Left renal pelvis (tissue), 4 donors: ENCODE data around the gene SLC1A5. TPM values are rescaled to one million over a fixed set of nuclear protein-coding genes. Genes with fewer than 3 reads are reported as not detected.
A peak's percentile ranks its signal among the peaks of the same experiment; 100 is the strongest.
"Not testable (repeated sequence)": the region's sequence is repeated elsewhere in the genome, so short reads cannot be mapped to it uniquely, and the experiment has no call there.

Experiments
- DNase-seq, 4 donors: peaks; one replicate each; pipeline ENCODE4 v3.0.0-alpha.2; 2013; ENCODE audit warnings: low read depth in 4 of 4, low spot score in 3 of 4
- polyA plus RNA-seq, 4 donors: library from polyadenylated mRNA; unstranded; fragments of 120-200 nt; gene quantifications; one replicate each; pipeline ENCODE4 v1.2.1, GENCODE V29; 2013; ENCODE audit not compliant: insufficient read length in 4 of 4

The SLC1A5 gene
- polyA plus RNA-seq, 4 donors, result 29.8 to 50.1 (median 43.2) TPM

GRCh38 chr19:46802152-46802551 is 13.8 kb upstream of the SLC1A5 start:
- no peak for DNase-seq

- no peak for DNase-seq
Observed at GRCh38 chr19:46798713-46799112, 10.3 kb upstream of the SLC1A5 start.

GRCh38 chr19:46797881-46798280 is 9.5 kb upstream of the SLC1A5 start:
- DNase-seq, result no peak

- DNase-seq, result no peak
Observed at GRCh38 chr19:46791944-46792343, 3.5 kb upstream of the SLC1A5 start.

GRCh38 chr19:46789371-46789770 is 977 bp upstream of the SLC1A5 start:
- no peak for DNase-seq

DNA sequence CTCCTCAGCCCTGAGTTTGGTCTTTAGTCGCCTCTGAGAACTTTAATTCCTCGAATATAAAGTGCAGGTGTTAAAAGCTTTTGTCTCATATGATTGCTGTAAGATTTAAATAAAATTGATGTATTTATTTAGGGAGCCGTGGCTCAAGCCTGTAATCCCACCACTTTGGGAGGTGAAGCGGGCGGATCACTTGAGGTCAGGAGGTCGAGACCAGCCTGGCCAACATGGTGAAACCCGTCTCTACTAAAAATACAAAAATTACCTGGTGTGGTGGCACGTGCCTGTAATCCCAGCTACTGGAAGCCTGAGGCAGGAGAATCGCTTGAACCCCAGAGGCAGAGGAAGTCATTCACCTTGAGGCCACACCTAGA is 559 bp upstream of the SLC1A5 start:
- DNase-seq, result no peak

GRCh38 chr19:46787331-46788261 is 798 bp downstream of the SLC1A5 start:
- peak in 1 of 4 donors; percentile 40 for DNase-seq

- peak in 1 of 4 donors; percentile 16 for DNase-seq
Observed at GRCh38 chr19:46787040-46787330, 1.4 kb downstream of the SLC1A5 start.

DNA sequence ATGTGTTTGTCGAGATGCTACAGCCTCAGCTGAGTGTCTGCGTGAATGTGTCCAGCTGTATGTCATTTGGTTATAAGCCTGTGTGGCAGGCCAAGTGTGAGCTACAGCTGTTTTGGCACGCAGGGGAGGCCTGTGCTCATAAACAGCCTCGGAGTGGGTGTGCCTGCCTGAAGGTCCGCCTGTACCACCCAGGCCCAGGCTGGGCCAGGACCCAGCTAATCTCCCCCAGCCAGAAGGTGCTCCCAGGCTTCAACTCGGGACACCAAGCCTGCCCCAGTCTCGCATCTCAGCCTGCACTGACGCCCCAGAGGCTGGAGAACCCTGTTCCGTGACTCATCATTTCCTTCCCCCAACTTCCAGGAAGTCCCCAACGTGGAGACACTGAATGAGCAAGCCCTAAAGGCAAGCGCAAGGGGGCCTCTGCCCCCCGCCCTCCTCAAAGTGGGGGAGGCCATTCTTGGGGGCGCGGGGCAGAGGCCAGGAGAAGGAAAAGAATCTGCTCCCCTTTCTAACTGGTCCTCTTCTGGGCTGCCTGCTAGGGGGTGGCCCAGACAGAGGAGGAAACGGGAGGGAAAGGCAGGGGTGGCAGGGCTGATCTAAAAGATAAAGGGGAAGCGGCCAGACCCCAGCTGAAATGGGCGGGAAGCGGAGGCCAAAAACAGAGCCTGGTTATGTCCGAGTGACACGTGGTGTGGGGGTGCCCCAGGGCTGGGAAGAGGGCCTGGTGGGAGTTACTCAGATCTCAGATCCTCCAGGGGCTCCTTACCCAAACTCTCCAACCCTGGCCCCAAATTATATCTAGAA is 2.0 kb downstream of the SLC1A5 start:
- peak in 2 of 4 donors; percentile 35 to 42 for DNase-seq

- DNase-seq, result no peak
Observed at GRCh38 chr19:46785980-46786235, 2.5 kb downstream of the SLC1A5 start.

DNA sequence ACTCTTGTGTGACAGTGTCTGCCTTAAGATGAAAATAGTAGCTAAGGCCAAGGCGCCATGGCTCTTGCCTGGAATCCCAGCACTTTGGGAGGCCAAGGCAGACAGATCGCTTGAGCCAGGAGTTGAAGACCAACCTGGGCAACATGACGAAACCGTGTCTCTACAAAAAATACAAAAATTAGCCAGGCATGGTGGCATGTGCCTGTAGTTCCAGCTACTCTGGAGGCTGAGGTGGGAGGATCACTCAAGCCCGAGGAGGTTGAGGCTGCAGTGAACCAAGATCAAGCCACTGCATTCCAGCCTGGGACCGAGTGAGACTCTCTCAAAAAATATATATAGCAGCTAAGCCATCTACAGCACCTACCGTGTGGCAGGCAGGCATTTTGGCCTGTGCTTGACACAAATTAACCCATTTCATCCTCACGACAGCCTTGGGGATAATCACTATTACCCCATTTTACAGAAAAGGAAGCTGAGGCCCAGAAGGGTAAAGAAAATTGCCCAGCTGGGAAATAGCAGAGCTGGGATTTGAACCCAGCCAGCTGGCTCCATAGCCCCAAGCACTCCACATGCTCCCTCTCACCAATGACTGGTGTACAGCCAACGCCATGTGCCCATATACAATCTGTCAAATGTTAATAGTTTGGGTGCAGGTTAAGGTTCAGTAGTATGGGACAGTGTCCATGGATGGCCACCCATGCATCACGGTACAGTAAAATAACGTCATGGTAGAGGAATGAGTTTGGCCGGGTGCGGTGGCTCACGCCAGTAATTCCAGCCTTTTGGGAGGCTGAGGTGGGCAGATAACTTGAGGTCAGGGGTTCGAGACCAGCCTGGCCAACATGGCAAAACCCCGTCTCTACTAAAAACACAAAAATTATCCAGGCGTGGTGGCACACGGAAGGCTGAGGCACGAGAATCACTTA is 3.1 kb downstream of the SLC1A5 start:
- no peak for DNase-seq

DNA sequence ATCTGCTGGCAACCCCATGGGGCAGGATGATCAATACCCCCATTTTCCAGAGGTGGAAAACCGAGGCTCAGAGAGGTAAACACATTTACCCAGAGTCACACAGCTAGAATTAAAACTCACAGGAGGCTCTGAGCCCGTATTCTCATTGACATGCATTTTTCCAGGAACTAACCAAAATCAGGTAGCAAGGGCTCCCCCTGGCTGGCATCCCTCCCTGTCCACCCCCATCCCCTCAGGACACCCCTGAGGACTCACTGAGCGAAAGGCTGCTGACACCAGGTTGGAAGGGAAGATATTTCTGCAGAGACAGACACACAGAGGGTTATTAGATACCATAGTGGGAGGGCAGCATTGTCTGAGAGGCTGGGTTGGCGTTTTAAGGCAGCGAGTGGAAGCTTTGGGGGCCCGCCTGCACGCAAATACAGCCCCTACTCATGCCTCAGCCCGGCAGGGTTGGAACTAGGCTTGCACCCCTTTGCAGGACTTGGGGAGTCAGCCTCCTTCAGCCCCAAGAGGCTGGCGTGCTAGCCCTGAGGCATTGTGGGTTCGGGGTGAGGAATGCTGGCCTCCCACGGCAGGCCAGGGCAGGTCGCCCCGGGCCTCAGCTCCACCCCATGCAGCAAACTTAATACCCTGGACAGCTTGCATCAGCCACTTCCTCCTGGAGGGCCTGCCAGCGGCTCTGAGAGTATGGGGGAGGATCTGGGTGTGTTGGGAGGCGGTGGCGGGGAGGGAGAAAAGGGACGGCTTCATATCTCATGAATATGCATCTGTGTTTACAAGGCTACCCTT is 3.9 kb downstream of the SLC1A5 start:
- peak in 2 of 4 donors; percentile 33 to 62 for DNase-seq

DNA sequence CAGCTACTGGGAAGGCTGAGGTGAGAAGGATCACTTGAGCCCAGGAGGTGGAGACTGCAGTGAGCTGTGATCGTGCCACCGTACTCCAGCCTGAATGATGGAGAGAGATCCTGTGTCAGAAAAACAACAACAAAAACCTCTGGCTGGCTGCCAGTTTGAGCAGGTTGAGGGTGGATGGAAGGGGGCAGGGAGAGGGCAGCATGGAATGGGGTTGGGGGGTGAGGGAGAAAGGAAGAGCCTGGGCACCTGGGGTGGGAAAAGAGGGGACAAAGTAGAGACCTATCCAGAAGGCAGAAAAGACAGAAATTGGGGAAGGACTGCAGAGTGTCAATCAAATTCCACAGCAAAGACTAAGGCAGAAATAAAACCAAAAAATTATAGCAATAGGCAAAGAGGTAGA is 4.7 kb downstream of the SLC1A5 start:
- DNase-seq, result peak in 1 of 4 donors; percentile 39

DNA sequence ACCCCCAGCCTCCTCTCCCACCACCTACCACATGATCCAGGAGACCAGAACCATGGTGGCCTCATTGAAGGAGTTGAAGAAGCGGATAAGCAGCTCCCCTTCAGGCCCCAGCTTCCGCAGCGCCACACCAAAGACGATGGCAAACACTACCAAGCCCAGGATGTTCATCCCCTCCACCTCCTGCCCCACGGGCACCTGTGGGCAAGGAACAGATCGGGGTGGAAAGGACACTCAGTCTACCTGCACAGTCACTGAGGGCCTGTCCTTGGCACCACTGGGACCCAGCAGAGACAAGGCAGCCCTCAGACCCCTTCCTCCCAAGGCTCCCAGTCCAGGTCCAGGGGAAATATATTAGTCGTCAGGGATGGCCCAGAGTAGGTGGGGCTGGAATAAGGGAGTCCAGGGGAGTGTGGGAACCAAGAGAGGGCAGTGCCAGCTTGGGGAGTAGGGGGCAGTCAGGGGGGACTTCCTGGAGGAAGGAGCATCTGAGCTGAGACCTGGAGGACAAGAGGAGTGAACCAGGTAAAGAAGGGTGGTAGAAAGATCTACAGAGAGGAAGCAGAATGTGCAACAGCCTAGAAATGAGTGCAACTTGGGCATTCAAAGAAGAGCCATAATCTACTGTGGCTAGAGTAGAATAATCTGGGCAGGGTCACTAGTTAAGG is 5.9 kb downstream of the SLC1A5 start:
- no peak for DNase-seq

DNA sequence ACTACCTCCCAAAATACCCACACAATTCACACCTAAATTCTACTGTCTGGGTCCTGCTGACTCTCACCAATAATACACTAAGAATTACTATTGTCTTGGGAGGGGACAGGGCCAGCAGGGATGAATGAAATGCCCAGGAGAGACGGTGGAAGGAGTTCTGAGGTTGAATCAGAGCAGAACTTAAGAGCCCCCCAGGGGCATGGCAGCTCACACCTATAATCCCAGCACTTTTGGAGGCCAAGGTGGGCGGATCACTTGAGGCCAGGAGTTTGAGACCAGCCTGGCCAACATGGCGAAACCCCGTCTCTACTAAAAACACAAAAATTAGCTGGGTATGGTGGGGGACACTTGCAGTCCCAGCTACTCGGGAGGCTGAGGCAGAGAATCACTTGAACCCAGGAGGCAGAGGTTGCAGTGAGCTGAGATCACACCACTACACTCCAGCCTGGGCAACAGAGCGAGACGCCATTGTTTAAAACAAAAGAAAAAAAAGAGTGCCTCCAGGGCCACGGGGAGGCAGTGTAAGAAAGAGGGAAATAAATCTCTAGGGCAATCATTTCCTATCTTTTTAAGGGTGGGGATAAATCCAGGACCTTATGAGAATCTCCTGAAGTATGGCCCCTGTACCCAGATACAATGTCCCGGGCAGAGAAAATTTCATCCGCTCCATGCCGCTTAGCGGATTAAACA is 10.3 kb downstream of the SLC1A5 start:
- not testable (repeated sequence) for DNase-seq

- no peak for DNase-seq
Observed at GRCh38 chr19:46776927-46777911, 11.2 kb downstream of the SLC1A5 start.

DNA sequence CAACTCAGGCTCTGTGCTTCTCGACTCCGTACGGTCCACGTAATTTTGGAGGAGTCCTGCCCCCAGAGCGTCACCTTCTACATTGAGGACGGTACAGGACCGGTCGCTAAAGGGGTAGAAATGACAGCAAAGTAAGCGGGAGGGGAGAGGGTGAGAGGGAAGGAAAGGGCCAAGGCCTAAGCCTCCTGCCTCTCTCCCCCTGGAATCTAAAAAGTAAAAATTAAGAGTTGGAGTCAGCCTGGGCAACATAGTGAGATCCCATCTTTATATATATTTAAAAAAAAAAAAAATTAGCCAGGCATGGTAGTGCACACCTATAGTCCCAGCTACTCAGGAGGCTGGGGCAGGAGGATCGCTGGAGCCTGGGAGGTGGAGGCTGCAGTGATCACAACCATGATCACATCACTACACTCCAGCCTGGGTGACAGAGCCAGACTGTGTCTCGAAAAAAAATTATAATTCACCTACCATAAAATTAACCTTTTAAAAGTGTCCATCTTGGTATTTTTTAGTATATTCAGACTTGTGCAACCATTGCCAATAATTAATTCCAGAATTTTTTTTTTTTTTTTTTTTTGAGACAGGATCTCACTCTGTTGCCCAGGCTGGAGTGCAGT is 12.6 kb downstream of the SLC1A5 start:
- DNase-seq, result no peak

GRCh38 chr19:46773018-46773399 is 15.4 kb downstream of the SLC1A5 start:
- DNase-seq, result no peak
